ENCODE data around the gene CAVIN2. TPM values are rescaled to one million over a fixed set of nuclear protein-coding genes. Genes with fewer than 3 reads are reported as not detected.

CAVIN2 gene
- total and polyA plus RNA-seq, 12 donors = 11.9 to 41.9 (median 26.3) TPM

GRCh38 chr2:191839918-191840804 is 6.7 kb downstream of the CAVIN2 start:
- intact Hi-C loops (cut with DNase I) = no loop called here
- H3K4me3 ChIP-seq = no peak overlapping the region
- DNase-seq = no peak
- no peak for TF ChIP-seq CTCF (IDR thresholded peaks at IDR 0.05)
- no peak for TF ChIP-seq POLR2A (IDR thresholded peaks at IDR 0.05)
- no peaks in the 10 kb centered on the region for H3K4me1 ChIP-seq (replicated peaks in 1 of 2)
- no peaks in the 10 kb centered on the region for H3K9me3 ChIP-seq (replicated peaks in 1 of 3)
- H3K27ac ChIP-seq = no peak overlapping the region
- 64 to 77% (median 69%) methylated on average over 7 of the region's 7 CpGs for WGBS, 4 donors
- H3K27me3 ChIP-seq = no peaks in the 10 kb centered on the region
- H3K36me3 ChIP-seq (replicated peaks in 1 of 2) = no peaks in the 10 kb centered on the region

- TF ChIP-seq CTCF (IDR thresholded peaks at IDR 0.05) = no peak
- WGBS, 4 donors = 78 to 88% (median 80%) methylated on average over 4 of the region's 4 CpGs
- intact Hi-C loops (cut with DNase I) = no loop called here
- H3K27ac ChIP-seq = no peak overlapping the region
- no peaks in the 10 kb centered on the region for H3K4me1 ChIP-seq (replicated peaks in 1 of 2)
- DNase-seq = no peak
- no peaks in the 10 kb centered on the region for H3K27me3 ChIP-seq
- H3K4me3 ChIP-seq = no peak overlapping the region
- H3K36me3 ChIP-seq (replicated peaks in 1 of 2) = no peaks in the 10 kb centered on the region
- no peaks in the 10 kb centered on the region for H3K9me3 ChIP-seq (replicated peaks in 1 of 3)
These were observed 8.4 kb downstream of the CAVIN2 start for GRCh38 chr2:191838526-191838925.

GRCh38 chr2:191836853-191837769 is 9.8 kb downstream of the CAVIN2 start:
- TF ChIP-seq CTCF (IDR thresholded peaks at IDR 0.05) (no peak), POLR2A (IDR thresholded peaks at IDR 0.05) (no peak)
- Histone ChIP-seq H3K36me3 (replicated peaks in 1 of 2) (no peaks in the 10 kb centered on the region), H3K4me1 (replicated peaks in 1 of 2) (no peaks in the 10 kb centered on the region), H3K9me3 (replicated peaks in 1 of 3) (no peaks in the 10 kb centered on the region), H3K4me3 (no peak overlapping the region), H3K27ac (peak overlapping the region in 2 of 5 donors; percentile 15 to 54), H3K27me3 (no peaks in the 10 kb centered on the region)
- DNase-seq = no peak
- intact Hi-C loops (cut with DNase I) = no loop called here
- WGBS, 4 donors = 53 to 58% (median 54%) methylated on average over 9 of the region's 9 CpGs

GRCh38 chr2:191836471-191836852 is 10.4 kb downstream of the CAVIN2 start:
- WGBS, 4 donors = 75 to 85% (median 79%) methylated on average over 11 of the region's 11 CpGs

More at GRCh38 chr2:191836471-191836852, 10.4 kb downstream of the CAVIN2 start:
- Histone ChIP-seq H3K4me1 (replicated peaks in 1 of 2) (no peaks in the 10 kb centered on the region), H3K27me3 (no peaks in the 10 kb centered on the region), H3K27ac (peak overlapping the region in 1 of 5 donors; percentile 54), H3K4me3 (no peak overlapping the region), H3K36me3 (replicated peaks in 1 of 2) (no peaks in the 10 kb centered on the region), H3K9me3 (replicated peaks in 1 of 3) (no peaks in the 10 kb centered on the region)
- intact Hi-C loops (cut with DNase I) = no loop called here
- TF ChIP-seq CTCF (IDR thresholded peaks at IDR 0.05) (no peak), POLR2A (IDR thresholded peaks at IDR 0.05) (no peak)
- no peak for DNase-seq
